ENCODE measurements around the gene CYFIP2. TPM values are rescaled to one million over a fixed set of nuclear protein-coding genes. Genes with fewer than 3 reads are reported as not detected.

Gene CYFIP2
- total and polyA plus RNA-seq, 2 of the 8 experiments (the other 6 are each of a cell fraction or from before 2014, with no cell fraction given) = 45.1 to 80.6 TPM

DNA sequence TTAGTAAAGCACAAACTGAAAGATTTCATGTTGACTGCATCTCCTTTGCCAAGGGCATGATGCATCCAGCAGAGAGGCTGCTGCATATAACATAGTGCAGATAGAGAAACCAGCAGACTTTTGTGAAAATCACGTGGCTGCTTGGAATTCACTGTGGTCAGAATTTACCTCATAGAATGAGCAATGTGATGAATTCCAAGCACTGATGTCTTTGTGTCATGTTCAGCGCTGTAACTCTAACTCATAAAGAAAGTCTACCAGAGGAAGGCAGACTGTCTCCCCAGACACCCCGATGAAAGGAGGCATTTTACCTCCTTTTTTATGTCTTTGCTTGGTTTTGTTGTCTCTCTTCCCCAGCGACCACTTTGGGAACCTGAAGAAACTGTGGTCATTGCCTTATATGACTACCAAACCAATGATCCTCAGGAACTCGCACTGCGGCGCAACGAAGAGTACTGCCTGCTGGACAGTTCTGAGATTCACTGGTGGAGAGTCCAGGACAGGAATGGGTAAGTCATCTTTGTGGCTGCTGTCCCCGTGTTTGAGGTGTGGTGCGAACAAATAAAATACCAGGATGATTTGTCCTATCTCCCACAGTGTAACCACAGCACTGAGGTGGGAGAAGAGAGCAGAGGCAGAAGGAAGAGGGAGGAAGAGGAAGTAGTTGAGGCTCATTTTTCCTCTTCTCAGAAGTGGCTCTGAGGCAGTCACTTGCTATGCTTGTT, 43.3 kb upstream of the CYFIP2 start:
- H2BK5ac ChIP-seq (ENCODE audit: low read depth, low read length) = no peak overlapping the region
- H3K4ac ChIP-seq (replicated peaks; ENCODE audit: insufficient read length, low read depth, low read length) = no peak overlapping the region
- H2BK15ac ChIP-seq (ENCODE audit: low read length) = no peak overlapping the region
- H3K4me3 ChIP-seq (ENCODE audit: extremely low read depth in 1 of 4, insufficient read depth in 2 of 4, low read depth in 3 of 4, low read length in 4 of 4) = no peak overlapping the region
- no peak for DNase-seq (ENCODE audit: low read depth in 1 of 2, low spot score in 2 of 2)
- H2AFZ ChIP-seq (ENCODE audit: low read length) = no peak overlapping the region; the same call in 1 of the 2 replicates
- H3K18ac ChIP-seq (ENCODE audit: extremely low read depth, low read length) = no peak overlapping the region
- 85% methylated on average over 10 of the region's 10 CpGs; no CpG with 5 or more reads in 1 of the 2 experiments for WGBS, 2 experiments (ENCODE audit: extremely low coverage in 1 of 2, insufficient coverage in 1 of 2, insufficient read length in 1 of 2, insufficient replicate concordance in 2 of 2, low coverage in 1 of 2, low lambda C conversion rate in 2 of 2, missing lambda C conversion rate in 1 of 2)
- H4K91ac ChIP-seq (replicated peaks; ENCODE audit: insufficient read length, low read length) = no peak overlapping the region
- no peaks in the 10 kb centered on the region for H3K36me3 ChIP-seq (ENCODE audit: control insufficient read depth in 2 of 4, insufficient read depth in 4 of 4, low read length in 3 of 4)
- H3K4me2 ChIP-seq (ENCODE audit: insufficient read depth in 1 of 2, low read depth in 2 of 2, low read length in 2 of 2) = no peak overlapping the region
- no peaks in the 10 kb centered on the region for H3K79me2 ChIP-seq (ENCODE audit: control insufficient read depth in 1 of 2, insufficient read depth in 2 of 2, low read length in 2 of 2)
- H4K20me1 ChIP-seq (replicated peaks in 1 of 2; ENCODE audit: control insufficient read depth in 1 of 2, insufficient read depth in 2 of 2, low read length in 2 of 2) = no peaks in the 10 kb centered on the region
- no peak overlapping the region for H4K8ac ChIP-seq (ENCODE audit: extremely low read depth, insufficient read depth, low read length)
- FAIRE-seq = no peak
- CTCF ChIA-PET (ENCODE audit: partially characterized antibody) = interaction anchor here (0.6 to 1.2 kb wide), 2 partner anchors 15 to 543 kb away, joined by 3 to 4 read pairs; no protein-coding TSS in a partner anchor
- H3K56ac ChIP-seq (replicated peaks; ENCODE audit: insufficient read length, low read depth, low read length) = no peak overlapping the region
- no peak overlapping the region for H2BK20ac ChIP-seq (ENCODE audit: low read length)
- H2AK5ac ChIP-seq (ENCODE audit: low read depth, low read length) = no peak overlapping the region
- no peaks in the 10 kb centered on the region for H3K79me1 ChIP-seq (ENCODE audit: low read depth, low read length)
- POLR2A ChIA-PET (ENCODE audit: partially characterized antibody) = no interaction called here
- H3K27ac ChIP-seq (ENCODE audit: low read depth, low read length) = no peak overlapping the region
- no peaks in the 10 kb centered on the region for H3K27me3 ChIP-seq (replicated peaks in 1 of 4; ENCODE audit: control insufficient read depth in 3 of 4, extremely low read depth in 1 of 4, insufficient read depth in 3 of 4, low read length in 3 of 4)
- H4K5ac ChIP-seq (ENCODE audit: insufficient read length, low read depth, low read length) = no peak overlapping the region
- no peaks in the 10 kb centered on the region for H3K9me3 ChIP-seq (ENCODE audit: insufficient read depth in 2 of 2, low read depth in 1 of 2, low read length in 1 of 2)
- no peak for TF ChIP-seq NRF1 (IDR thresholded peaks at IDR 0.05; ENCODE audit: low read depth, low read length)
- no peak for TF ChIP-seq SRF (IDR thresholded peaks at IDR 0.05; ENCODE audit: low read depth, low read length)
- H3K9ac ChIP-seq (replicated peaks in 1 of 4; ENCODE audit: extremely low read depth in 1 of 4, low read depth in 3 of 4, low read length in 3 of 4) = no peak overlapping the region
- no peak overlapping the region for H2BK12ac ChIP-seq (ENCODE audit: low read depth, low read length)
- no peaks in the 10 kb centered on the region for H3K23me2 ChIP-seq (ENCODE audit: low read depth, low read length)
- no peak overlapping the region for H3K14ac ChIP-seq (ENCODE audit: insufficient read length)
- H2BK120ac ChIP-seq (replicated peaks; ENCODE audit: low read depth, low read length) = no peak overlapping the region
- H3K4me1 ChIP-seq (replicated peaks in 1 of 4; ENCODE audit: control insufficient read depth in 3 of 4, insufficient read depth in 4 of 4, low read length in 3 of 4) = no peaks in the 10 kb centered on the region
- H3K23ac ChIP-seq (ENCODE audit: insufficient read length) = no peak overlapping the region

Data from H1 (cell line).